ENCODE results near the gene FGFRL1. TPM values are rescaled to one million over a fixed set of nuclear protein-coding genes. Genes with fewer than 3 reads are reported as not detected.

FGFRL1 gene
- total and polyA plus RNA-seq, 2 of the 13 experiments (the other 11 are each of a cell fraction or from before 2014, with no cell fraction given), result 19.1 to 30.6 TPM

GRCh38 chr4:986428-986878 lies 25.0 kb upstream of the FGFRL1 start:
- Histone ChIP-seq H3K9me3 (ENCODE audit: low read length) (no peaks in the 10 kb centered on the region), H3K36me3 (replicated peaks in 1 of 2; ENCODE audit: control insufficient read depth in 1 of 2, insufficient read depth in 2 of 2, low read length in 2 of 2) (peaks cover 9 to 15% of the 10 kb centered on the region in 2 experiments; a peak in 4 of 5 replicates), H3K27ac (ENCODE audit: extremely low read length, insufficient read depth, low read length) (peak overlapping the region; percentile 64), H3K4me2 (ENCODE audit: low read depth, low read length) (peak overlapping the region; percentile 91), H3K4me3 (replicated peaks in 1 of 3; ENCODE audit: insufficient read depth in 1 of 3, low read depth in 2 of 3, low read length in 3 of 3) (peak overlapping the region; percentile 54 to 75 (median 55)), H3K79me2 (ENCODE audit: insufficient read depth, low read length) (peaks cover 6% of the 10 kb centered on the region), H2AFZ (ENCODE audit: low read length) (no peak overlapping the region), H3K9ac (ENCODE audit: insufficient read depth, low read depth, low read length) (peak overlapping the region; percentile 69), H4K20me1 (ENCODE audit: insufficient read depth, low read length) (no peaks in the 10 kb centered on the region), H3K4me1 (ENCODE audit: insufficient read depth, low read length) (peaks cover 38% of the 10 kb centered on the region), H3K27me3 (ENCODE audit: control insufficient read depth in 1 of 2, insufficient read depth in 2 of 2, low read length in 2 of 2) (peaks cover 0 to 10% of the 10 kb centered on the region in 2 experiments; a peak in 1 of 5 replicates)
- CTCF ChIA-PET (ENCODE audit: low intra/inter-chr PET ratio, low total read pairs), result interaction anchor here (1.3 kb wide), 1 partner anchor 60 kb away, joined by 5 read pairs; no protein-coding TSS in a partner anchor
- intact Hi-C loops (cut with micrococcal nuclease; ENCODE audit: unreplicated experiment), result loop anchor here (2.0 kb wide), 1 partner anchor 56 kb away; no protein-coding TSS in a partner anchor
- no peak for ATAC-seq
- POLR2A ChIA-PET, result interaction anchor here (0.8 to 3.2 kb wide), 9 partner anchors 12 to 244 kb away, joined by 3 to 25 read pairs (median 3); partner anchors contain the start of genes GAK and TMEM175
- FAIRE-seq, result peak; percentile 8
- BruUV-seq (replicated peaks), result no TSS peak
- no peak for DNase-seq (ENCODE audit: low spot score)
- in situ Hi-C loops (cut with HindIII; ENCODE audit: extremely low pct_ligation_motif_present, low pct_unique_long_range_greater_than_20kb), result loop anchor here (5.0 to 10.0 kb wide), 2 partner anchors 54 to 172 kb away; partner anchors contain the start of genes GAK and TMEM175
- WGBS (ENCODE audit: low lambda C conversion rate), result 2% methylated on average over 6 of the region's 14 CpGs
- TF ChIP-seq REL (CRISPR knock-in tag; conservative IDR thresholded peaks at IDR 0.05) (peak; percentile 26; the same call in 1 of the 2 replicates), KLF6 (CRISPR knock-in tag; IDR thresholded peaks at IDR 0.05) (0 out of 2 replicates have a peak, but pooled peaks have one; percentile 71), STAT5B (CRISPR knock-in tag; IDR thresholded peaks at IDR 0.05) (no peak), MTERF4 (CRISPR knock-in tag; IDR thresholded peaks at IDR 0.05) (0 out of 2 replicates have a peak, but pooled peaks have one; percentile 34), SMAD3 (CRISPR knock-in tag; IDR thresholded peaks at IDR 0.05) (peak; percentile 16; the same call in 1 of the 2 replicates), ZNF670 (CRISPR knock-in tag; IDR thresholded peaks at IDR 0.05; ENCODE audit: borderline replicate concordance) (no peak), PHF8 (CRISPR knock-in tag; IDR thresholded peaks at IDR 0.05) (peak; percentile 59), ZNF83 (CRISPR knock-in tag; IDR thresholded peaks at IDR 0.05; ENCODE audit: borderline replicate concordance) (no peak), FIP1L1 (IDR thresholded peaks at IDR 0.05; ENCODE audit: borderline replicate concordance, insufficient read depth, low read depth, low read length) (no peak), ZNF33A (CRISPR knock-in tag; IDR thresholded peaks at IDR 0.05; ENCODE audit: borderline replicate concordance) (0 out of 2 replicates have a peak, but pooled peaks have one; percentile 16), ZNF501 (CRISPR knock-in tag; IDR thresholded peaks at IDR 0.05) (peak; percentile 41; the same call in 1 of the 2 replicates), ZFP82 (CRISPR knock-in tag; IDR thresholded peaks at IDR 0.05; ENCODE audit: borderline replicate concordance) (no peak), ZNF747 (CRISPR knock-in tag; IDR thresholded peaks at IDR 0.05; ENCODE audit: borderline replicate concordance) (peak; percentile 66; the same call in 1 of the 2 replicates), HNF1B (CRISPR knock-in tag; IDR thresholded peaks at IDR 0.05) (peak; percentile 51; the same call in 1 of the 2 replicates), ZSCAN31 (CRISPR knock-in tag; IDR thresholded peaks at IDR 0.05; ENCODE audit: low read depth) (0 out of 2 replicates have a peak, but pooled peaks have one; percentile 12), ZNF589 (CRISPR knock-in tag; conservative IDR thresholded peaks at IDR 0.05) (no peak; the same call in 1 of the 2 replicates), FOXA3 (CRISPR knock-in tag; IDR thresholded peaks at IDR 0.05) (0 out of 2 replicates have a peak, but pooled peaks have one; percentile 4), MIER3 (CRISPR knock-in tag; IDR thresholded peaks at IDR 0.05; ENCODE audit: borderline replicate concordance) (0 out of 2 replicates have a peak, but pooled peaks have one; percentile 25), ZNF775 (CRISPR knock-in tag; IDR thresholded peaks at IDR 0.05; ENCODE audit: borderline replicate concordance) (no peak), NPAS2 (CRISPR knock-in tag; IDR thresholded peaks at IDR 0.05; ENCODE audit: borderline replicate concordance) (0 out of 2 replicates have a peak, but pooled peaks have one; percentile 75), POLR2A (IDR thresholded peaks at IDR 0.05; ENCODE audit: insufficient read depth in 1 of 2, low read depth in 2 of 2, low read length in 2 of 2) (peak in 1 of 2 experiments; percentile 47; a peak in 1 of 4 replicates), NRL (CRISPR knock-in tag; IDR thresholded peaks at IDR 0.05; ENCODE audit: borderline replicate concordance) (0 out of 2 replicates have a peak, but pooled peaks have one; percentile 73)

All from HepG2 (cell line).